Measurements from ENCODE around the gene EIF4H. TPM values are rescaled to one million over a fixed set of nuclear protein-coding genes. Genes with fewer than 3 reads are reported as not detected.
A peak's percentile ranks its signal among the peaks of the same experiment; 100 is the strongest.

EIF4H gene
- total RNA-seq, 1 donor from 2014 or later, result 295 TPM

GRCh38 chr7:74212661-74213060, 38.5 kb downstream of the EIF4H start:
- H3K27me3 Mint-ChIP-seq (ENCODE audit: low read depth), result no peaks in the 10 kb centered on the region
- no peak overlapping the region for H3K27ac Mint-ChIP-seq (ENCODE audit: unreplicated experiment)
- H3K4me3 Mint-ChIP-seq, result no peak overlapping the region
- TF ChIP-seq CTCF (conservative IDR thresholded peaks at IDR 0.05), result no peak
- no peaks in the 10 kb centered on the region for H3K4me1 Mint-ChIP-seq
- DNase-seq (ENCODE audit: low read depth, low spot score), result no peak
- H3K9me3 Mint-ChIP-seq, result no peaks in the 10 kb centered on the region
- no peaks in the 10 kb centered on the region for H3K36me3 Mint-ChIP-seq (ENCODE audit: low read depth)

- no peak for TF ChIP-seq CTCF (conservative IDR thresholded peaks at IDR 0.05)
- H3K27ac Mint-ChIP-seq (ENCODE audit: unreplicated experiment), result no peak overlapping the region
- no peaks in the 10 kb centered on the region for H3K36me3 Mint-ChIP-seq (ENCODE audit: low read depth)
- H3K4me3 Mint-ChIP-seq, result no peak overlapping the region
- H3K9me3 Mint-ChIP-seq, result no peaks in the 10 kb centered on the region
- H3K4me1 Mint-ChIP-seq, result no peaks in the 10 kb centered on the region
- DNase-seq (ENCODE audit: low read depth, low spot score), result no peak
- H3K27me3 Mint-ChIP-seq (ENCODE audit: low read depth), result no peaks in the 10 kb centered on the region
These were observed 40.9 kb downstream of the EIF4H start for GRCh38 chr7:74214816-74215630.

GRCh38 chr7:74215921-74216320, 41.8 kb downstream of the EIF4H start:
- H3K27me3 Mint-ChIP-seq (ENCODE audit: low read depth), result no peaks in the 10 kb centered on the region
- H3K27ac Mint-ChIP-seq (ENCODE audit: unreplicated experiment), result no peak overlapping the region
- H3K9me3 Mint-ChIP-seq, result no peaks in the 10 kb centered on the region
- TF ChIP-seq CTCF (conservative IDR thresholded peaks at IDR 0.05), result no peak
- H3K36me3 Mint-ChIP-seq (ENCODE audit: low read depth), result no peaks in the 10 kb centered on the region
- DNase-seq (ENCODE audit: low read depth, low spot score), result no peak
- H3K4me1 Mint-ChIP-seq, result no peaks in the 10 kb centered on the region
- no peak overlapping the region for H3K4me3 Mint-ChIP-seq

- no peak for TF ChIP-seq CTCF (conservative IDR thresholded peaks at IDR 0.05)
- Mint-ChIP-seq H3K27ac (ENCODE audit: unreplicated experiment) (no peak overlapping the region), H3K27me3 (ENCODE audit: low read depth) (no peaks in the 10 kb centered on the region), H3K4me1 (no peaks in the 10 kb centered on the region), H3K9me3 (no peaks in the 10 kb centered on the region), H3K36me3 (ENCODE audit: low read depth) (no peaks in the 10 kb centered on the region), H3K4me3 (no peak overlapping the region)
- no peak for DNase-seq (ENCODE audit: low read depth, low spot score)
These were observed 42.2 kb downstream of the EIF4H start for GRCh38 chr7:74216361-74216761.

- no peaks in the 10 kb centered on the region for H3K4me1 Mint-ChIP-seq
- no peak for DNase-seq (ENCODE audit: low read depth, low spot score)
- peak overlapping the region; percentile 62 for H3K27ac Mint-ChIP-seq (ENCODE audit: unreplicated experiment)
- TF ChIP-seq CTCF (conservative IDR thresholded peaks at IDR 0.05), result no peak
- no peaks in the 10 kb centered on the region for H3K9me3 Mint-ChIP-seq
- no peak overlapping the region for H3K4me3 Mint-ChIP-seq
- H3K36me3 Mint-ChIP-seq (ENCODE audit: low read depth), result no peaks in the 10 kb centered on the region
- no peaks in the 10 kb centered on the region for H3K27me3 Mint-ChIP-seq (ENCODE audit: low read depth)
These were observed 43.5 kb downstream of the EIF4H start for GRCh38 chr7:74217455-74218342.
